Right cardiac atrium (tissue), 5 donors: ENCODE results near the gene SYDE1. TPM values are rescaled to one million over a fixed set of nuclear protein-coding genes. Genes with fewer than 3 reads are reported as not detected.

Experiments used
- ATAC-seq, 2 donors: fragments of 200-7000 bp; cut with Tn5 transposase; one replicate each; pipeline versions ENCODE4 v1.8.0 to v1.9.1; 2020; ENCODE audit warnings: moderate library complexity in 2 of 2, mild to moderate bottlenecking in 1 of 2
- DNase-seq, 3 donors: peaks; one replicate each; pipeline ENCODE4 v3.0.0-alpha.2; 2020
- H3K27ac ChIP-seq: one replicate; pipeline ENCODE4 v1.5.1; 2013; ENCODE audit warnings: mild to moderate bottlenecking, low read length, control low read depth, moderate library complexity
- H3K27me3 ChIP-seq: one replicate; pipeline ENCODE4 v1.6.1; 2013; ENCODE audit not compliant: control insufficient read depth, insufficient read depth
- H3K4me1 ChIP-seq: one replicate; pipeline ENCODE4 v1.6.1; 2013; ENCODE audit warnings: low read length; ENCODE audit not compliant: control insufficient read depth, insufficient read depth
- H3K4me3 ChIP-seq: one replicate; pipeline ENCODE4 v1.5.1; 2013; ENCODE audit warnings: low read length, control low read depth
- H3K9me3 ChIP-seq: one replicate; pipeline ENCODE4 v1.6.1; 2013; ENCODE audit warnings: low read length; ENCODE audit not compliant: control insufficient read depth
- WGBS: extraction: QIAGEN DNeasy Blood & Tissue Kit; methylation state at CpG from one replicate; pipeline ENCODE4 v1.1.7; 2013; 5-methylcytosine and 5-hydroxymethylcytosine counted together
- intact Hi-C, 4 donors: fragments of 100-400 bp; cut with DNase I; formaldehyde crosslinking; loops; one replicate each; pipeline versions ENCODE4 v1.11.0 to v1.14.0; 2022 to 2023
- polyA plus RNA-seq: library from polyadenylated mRNA; stranded (reverse); fragments of 200-250 nt; gene quantifications from one replicate; pipeline ENCODE4 v1.2.3, GENCODE V29; 2013
- total RNA-seq, 4 donors: library from RNA; stranded (reverse); fragmentation: NEBNext Ultra II Directional; extraction: Animal tissue kit (Norgen Biotek cat#: 25700); gene quantifications; one replicate each; pipeline ENCODE4 v1.2.1, GENCODE V29; 2021
- donor health status: healthy with polysubstance abuse.
- donor health status: DM: no; HTN: yes; CAD: no.
- donor health status: DM: no; HTN: no; CAD: no.
- donor health status: DM: no; HTN: yes; CAD: no; lungs with severe emphysema.
- donor health status: DM: yes; HTN: yes; CAD: no.

SYDE1 gene
- total and polyA plus RNA-seq, 5 donors = 11.3 to 20.9 (median 15.8) TPM

- Histone ChIP-seq H3K4me3 (peak overlapping the region; percentile 82), H3K27me3 (no peaks in the 10 kb centered on the region), H3K9me3 (no peaks in the 10 kb centered on the region), H3K4me1 (no peaks in the 10 kb centered on the region), H3K27ac (peak overlapping the region; percentile 74)
- no peak for DNase-seq
- intact Hi-C loops = no loop called here
- ATAC-seq = peak; percentile 23 to 38
- 30% methylated on average over 10 of the region's 10 CpGs for WGBS
These were observed 1.1 kb downstream of the SYDE1 start for GRCh38 chr19:15108145-15108844.

- ATAC-seq (no peak), DNase-seq (no peak)
- Histone ChIP-seq H3K9me3 (no peaks in the 10 kb centered on the region), H3K4me3 (no peak overlapping the region), H3K27me3 (no peaks in the 10 kb centered on the region), H3K4me1 (no peaks in the 10 kb centered on the region), H3K27ac (no peak overlapping the region)
- WGBS = 82% methylated on average over 21 of the region's 21 CpGs
- intact Hi-C loops = no loop called here
These were observed 1.9 kb downstream of the SYDE1 start for GRCh38 chr19:15108845-15109767.

- intact Hi-C loops = no loop called here
- no peak overlapping the region for H3K27ac ChIP-seq
- WGBS = 91% methylated on average over 49 of the region's 49 CpGs
- no peak overlapping the region for H3K4me3 ChIP-seq
- no peak for ATAC-seq
- H3K9me3 ChIP-seq = no peaks in the 10 kb centered on the region
- DNase-seq = peak in 1 of 3 donors; percentile 62
- no peaks in the 10 kb centered on the region for H3K27me3 ChIP-seq
- no peaks in the 10 kb centered on the region for H3K4me1 ChIP-seq
These were observed 2.7 kb downstream of the SYDE1 start for GRCh38 chr19:15109768-15110417.

GRCh38 chr19:15110418-15110815 lies 3.2 kb downstream of the SYDE1 start:
- Histone ChIP-seq H3K27me3 (no peaks in the 10 kb centered on the region), H3K4me3 (no peak overlapping the region), H3K9me3 (no peaks in the 10 kb centered on the region), H3K4me1 (peaks cover 5% of the 10 kb centered on the region), H3K27ac (no peak overlapping the region)
- WGBS = 87% methylated on average over 17 of the region's 17 CpGs
- intact Hi-C loops = no loop called here
- DNase-seq (peak in 1 of 3 donors; percentile 63), ATAC-seq (no peak)

- intact Hi-C loops = no loop called here
- ATAC-seq (no peak), DNase-seq (no peak)
- H3K27me3 ChIP-seq = no peaks in the 10 kb centered on the region
- no peaks in the 10 kb centered on the region for H3K9me3 ChIP-seq
- H3K4me1 ChIP-seq = peaks cover 6% of the 10 kb centered on the region
- 96% methylated on average over 1 of the region's 1 CpG for WGBS
- H3K4me3 ChIP-seq = no peak overlapping the region
- H3K27ac ChIP-seq = no peak overlapping the region
These were observed 4.6 kb downstream of the SYDE1 start for GRCh38 chr19:15111758-15112157.

- no peak for DNase-seq
- no peak for ATAC-seq
- H3K4me3 ChIP-seq = no peak overlapping the region
- H3K4me1 ChIP-seq = peaks cover 6% of the 10 kb centered on the region
- WGBS = 94% methylated on average over 11 of the region's 11 CpGs
- no peak overlapping the region for H3K27ac ChIP-seq
- no peaks in the 10 kb centered on the region for H3K27me3 ChIP-seq
- intact Hi-C loops = no loop called here
- no peaks in the 10 kb centered on the region for H3K9me3 ChIP-seq
These were observed 5.2 kb downstream of the SYDE1 start for GRCh38 chr19:15112385-15112784.

- Histone ChIP-seq H3K4me3 (no peak overlapping the region), H3K27me3 (no peaks in the 10 kb centered on the region), H3K4me1 (peaks cover 6% of the 10 kb centered on the region), H3K27ac (no peak overlapping the region), H3K9me3 (no peaks in the 10 kb centered on the region)
- ATAC-seq (peak in 1 of 2 donors; percentile 1), DNase-seq (peak in 1 of 3 donors; percentile 69)
- intact Hi-C loops = no loop called here
- 88% methylated on average over 58 of the region's 58 CpGs for WGBS
These were observed 6.3 kb downstream of the SYDE1 start for GRCh38 chr19:15113245-15114152.

- intact Hi-C loops = no loop called here
- H3K4me1 ChIP-seq = peaks cover 6% of the 10 kb centered on the region
- H3K27me3 ChIP-seq = no peaks in the 10 kb centered on the region
- DNase-seq = no peak
- no peak overlapping the region for H3K27ac ChIP-seq
- no peaks in the 10 kb centered on the region for H3K9me3 ChIP-seq
- WGBS = 61% methylated on average over 7 of the region's 7 CpGs
- ATAC-seq = peak in 1 of 2 donors; percentile 45
- no peak overlapping the region for H3K4me3 ChIP-seq
These were observed 6.9 kb downstream of the SYDE1 start for GRCh38 chr19:15114153-15114540.

GRCh38 chr19:15115080-15115479 lies 7.9 kb downstream of the SYDE1 start:
- WGBS = 27% methylated on average over 13 of the region's 13 CpGs
- ATAC-seq (peak; percentile 71 to 77), DNase-seq (peak; percentile 88 to 95 (median 95))
- intact Hi-C loops = no loop called here
- Histone ChIP-seq H3K27ac (peak overlapping the region; percentile 8), H3K27me3 (no peaks in the 10 kb centered on the region), H3K9me3 (no peaks in the 10 kb centered on the region), H3K4me3 (no peak overlapping the region), H3K4me1 (peaks cover 6% of the 10 kb centered on the region)
